Neural progenitor cell (in vitro differentiated cells): ENCODE data around the gene MYO18B. TPM values are rescaled to one million over a fixed set of nuclear protein-coding genes. Genes with fewer than 3 reads are reported as not detected.

ENCODE experiments used
- DNase-seq: peaks from one replicate; pipeline ENCODE4 v3.0.0-alpha.2; 2016; ENCODE audit warnings: low spot score
- H2AFZ ChIP-seq: fragments of 200-600 bp; sonication (generic); replicated peaks from 2 replicates; pipeline ENCODE4 v1.6.1; 2016; ENCODE audit warnings: antibody characterized with exemption
- H3F3A ChIP-seq: fragments of 200-600 bp; sonication (generic); 2 replicates; pipeline ENCODE4 v1.6.1; 2016; ENCODE audit warnings: antibody characterized with exemption, low read depth
- H3K27ac ChIP-seq: fragments of 200-600 bp; sonication (generic); 2 replicates; pipeline ENCODE4 v1.5.1; 2016; ENCODE audit warnings: mild to moderate bottlenecking
- H3K27me3 ChIP-seq: fragments of 200-600 bp; sonication (generic); 2 replicates; pipeline ENCODE4 v1.6.1; 2016; ENCODE audit warnings: mild to moderate bottlenecking, moderate library complexity
- H3K36me3 ChIP-seq: fragments of 200-600 bp; sonication (generic); 2 replicates; pipeline ENCODE4 v1.5.1; 2016
- H3K4me1 ChIP-seq: fragments of 200-600 bp; sonication (generic); 2 replicates; pipeline ENCODE4 v1.6.1; 2016; ENCODE audit warnings: mixed run types
- H3K4me2 ChIP-seq: fragments of 200-600 bp; sonication (generic); 2 replicates; pipeline ENCODE4 v1.6.1; 2016
- H3K4me3 ChIP-seq: fragments of 200-600 bp; sonication (generic); 2 replicates; pipeline ENCODE4 v1.5.1; 2016
- H3K79me2 ChIP-seq: fragments of 200-600 bp; sonication (generic); 2 replicates; pipeline ENCODE4 v1.6.1; 2016; ENCODE audit warnings: low read depth
- H3K9ac ChIP-seq: fragments of 200-600 bp; sonication (generic); 2 replicates; pipeline ENCODE4 v1.6.1; 2016
- H3K9me3 ChIP-seq: fragments of 200-600 bp; sonication (generic); 2 replicates; pipeline ENCODE4 v1.5.1; 2016; ENCODE audit warnings: low read depth
- H4K20me1 ChIP-seq: fragments of 200-600 bp; sonication (generic); 2 replicates; pipeline ENCODE4 v1.6.1; 2016; ENCODE audit warnings: low read depth
- H3K27ac Mint-ChIP-seq: 3 replicates; pipeline ENCODE4 v1.8.0; 2021; ENCODE audit warnings: mixed read lengths
- H3K27me3 Mint-ChIP-seq: 2 replicates; pipeline ENCODE4 v1.8.0; 2022; ENCODE audit warnings: low read depth, mild to moderate bottlenecking, inconsistent platforms, moderate library complexity, mixed read lengths; ENCODE audit not compliant: insufficient read depth
- H3K36me3 Mint-ChIP-seq: 3 replicates; pipeline ENCODE4 v1.8.0; 2021; ENCODE audit warnings: mixed read lengths
- H3K4me1 Mint-ChIP-seq: 3 replicates; pipeline ENCODE4 v1.8.0; 2021; ENCODE audit warnings: mixed read lengths
- H3K4me3 Mint-ChIP-seq: 3 replicates; pipeline ENCODE4 v1.8.0; 2021; ENCODE audit warnings: mild to moderate bottlenecking, moderate library complexity, mixed read lengths
- H3K9me3 Mint-ChIP-seq: 3 replicates; pipeline ENCODE4 v1.8.0; 2020; ENCODE audit warnings: mixed read lengths
- CTCF ChIP-seq: fragments of 200-600 bp; sonication (generic); IDR thresholded peaks from 2 replicates; pipeline ENCODE4 v1.5.1; 2017; ENCODE audit warnings: antibody characterized with exemption, mild to moderate bottlenecking
- EZH2 ChIP-seq: fragments of 200-600 bp; sonication (generic); IDR thresholded peaks from 2 replicates; pipeline ENCODE4 v1.6.1; 2017; ENCODE audit warnings: antibody characterized with exemption, mild to moderate bottlenecking, moderate library complexity
- EZH2phosphoT487 ChIP-seq: fragments of 200-600 bp; sonication (generic); IDR thresholded peaks from 2 replicates; pipeline ENCODE4 v1.6.1; 2017; ENCODE audit warnings: antibody characterized with exemption
- total RNA-seq: library from RNA; depleted of rRNA; stranded (reverse); fragments of >200 nt; gene quantifications from 2 replicates; pipeline ENCODE4 v1.2.3, GENCODE V29; 2015; ENCODE audit warnings: low replicate concordance

Gene MYO18B
- total RNA-seq, 1 donor from 2014 or later: not detected

DNA sequence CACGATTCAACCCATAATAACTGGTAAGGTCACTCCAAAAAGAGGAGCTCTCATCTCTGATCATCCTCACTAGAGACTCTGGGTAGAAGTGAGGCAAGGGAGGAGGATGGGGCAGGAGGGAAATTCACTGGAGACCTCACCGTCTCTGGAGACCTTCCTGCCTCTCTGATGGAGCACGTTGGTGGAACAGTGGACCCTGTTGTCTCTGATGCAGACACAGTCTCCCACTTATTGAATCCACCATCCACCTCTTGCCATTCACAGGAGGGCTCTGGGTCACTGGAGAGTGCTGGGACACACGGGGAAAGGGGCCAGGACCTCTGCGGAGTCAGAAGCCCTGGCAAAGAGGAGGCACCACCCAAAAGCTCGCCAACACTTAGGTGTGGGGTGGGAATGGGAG, 289.7 kb downstream of the MYO18B start:
- H3K27ac ChIP-seq: no peak overlapping the region
- Mint-ChIP-seq H3K9me3 (peaks cover 17% of the 10 kb centered on the region), H3K27ac (no peak overlapping the region), H3K36me3 (no peaks in the 10 kb centered on the region), H3K4me1 (no peaks in the 10 kb centered on the region), H3K27me3 (peaks cover 6% of the 10 kb centered on the region), H3K4me3 (no peak overlapping the region)
- H3K9me3 ChIP-seq: no peaks in the 10 kb centered on the region
- H3K4me2 ChIP-seq: no peak overlapping the region
- no peak overlapping the region for H2AFZ ChIP-seq
- H3K9ac ChIP-seq: no peak overlapping the region
- H3K79me2 ChIP-seq: no peaks in the 10 kb centered on the region
- no peak overlapping the region for H3K4me3 ChIP-seq
- no peaks in the 10 kb centered on the region for H3K4me1 ChIP-seq
- no peaks in the 10 kb centered on the region for H3K27me3 ChIP-seq
- H3F3A ChIP-seq: no peaks in the 10 kb centered on the region
- TF ChIP-seq EZH2phosphoT487 (no peak), CTCF (no peak), EZH2 (no peak)
- no peak for DNase-seq
- H3K36me3 ChIP-seq: no peaks in the 10 kb centered on the region
- no peaks in the 10 kb centered on the region for H4K20me1 ChIP-seq

GRCh38 chr22:26033071-26033470, 291.1 kb downstream of the MYO18B start:
- H3F3A ChIP-seq: no peaks in the 10 kb centered on the region
- TF ChIP-seq EZH2phosphoT487: no peak
- TF ChIP-seq CTCF: no peak
- TF ChIP-seq EZH2: no peak
- DNase-seq: no peak
- Mint-ChIP-seq H3K4me3 (no peak overlapping the region), H3K9me3 (peaks cover 18% of the 10 kb centered on the region), H3K27me3 (peaks cover 7% of the 10 kb centered on the region), H3K27ac (no peak overlapping the region), H3K36me3 (no peaks in the 10 kb centered on the region), H3K4me1 (no peaks in the 10 kb centered on the region)
- no peak overlapping the region for H3K27ac ChIP-seq
- no peak overlapping the region for H3K4me3 ChIP-seq
- no peak overlapping the region for H3K9ac ChIP-seq
- H3K4me2 ChIP-seq: no peak overlapping the region
- H3K4me1 ChIP-seq: no peaks in the 10 kb centered on the region
- H3K79me2 ChIP-seq: no peaks in the 10 kb centered on the region
- no peak overlapping the region for H2AFZ ChIP-seq
- no peaks in the 10 kb centered on the region for H3K9me3 ChIP-seq
- H3K36me3 ChIP-seq: no peaks in the 10 kb centered on the region
- no peaks in the 10 kb centered on the region for H3K27me3 ChIP-seq
- H4K20me1 ChIP-seq: no peaks in the 10 kb centered on the region

GRCh38 chr22:26033586-26033985, 291.6 kb downstream of the MYO18B start:
- H3K9me3 ChIP-seq: no peaks in the 10 kb centered on the region
- H3K4me2 ChIP-seq: no peak overlapping the region
- H3K9ac ChIP-seq: no peak overlapping the region
- no peaks in the 10 kb centered on the region for H3K79me2 ChIP-seq
- Mint-ChIP-seq H3K27ac (no peak overlapping the region), H3K4me1 (peaks cover 4% of the 10 kb centered on the region), H3K4me3 (no peak overlapping the region), H3K9me3 (peaks cover 18% of the 10 kb centered on the region), H3K36me3 (no peaks in the 10 kb centered on the region), H3K27me3 (peaks cover 7% of the 10 kb centered on the region)
- H3K36me3 ChIP-seq: no peaks in the 10 kb centered on the region
- DNase-seq: no peak
- TF ChIP-seq CTCF (no peak), EZH2phosphoT487 (no peak), EZH2 (no peak)
- H3K4me3 ChIP-seq: no peak overlapping the region
- H4K20me1 ChIP-seq: no peaks in the 10 kb centered on the region
- H3K4me1 ChIP-seq: no peaks in the 10 kb centered on the region
- H3K27me3 ChIP-seq: no peaks in the 10 kb centered on the region
- no peaks in the 10 kb centered on the region for H3F3A ChIP-seq
- no peak overlapping the region for H2AFZ ChIP-seq
- no peak overlapping the region for H3K27ac ChIP-seq

GRCh38 chr22:26035523-26035922, 293.5 kb downstream of the MYO18B start:
- Histone ChIP-seq H3K27ac (no peak overlapping the region), H3K4me3 (no peak overlapping the region), H3F3A (no peaks in the 10 kb centered on the region), H3K9me3 (no peaks in the 10 kb centered on the region), H3K4me1 (no peaks in the 10 kb centered on the region), H2AFZ (no peak overlapping the region), H4K20me1 (no peaks in the 10 kb centered on the region), H3K79me2 (no peaks in the 10 kb centered on the region), H3K36me3 (no peaks in the 10 kb centered on the region), H3K9ac (no peak overlapping the region), H3K27me3 (no peaks in the 10 kb centered on the region), H3K4me2 (no peak overlapping the region)
- Mint-ChIP-seq H3K4me1 (peaks cover 6% of the 10 kb centered on the region), H3K36me3 (no peaks in the 10 kb centered on the region), H3K27ac (no peak overlapping the region), H3K9me3 (peaks cover 18% of the 10 kb centered on the region), H3K27me3 (peaks cover 2% of the 10 kb centered on the region), H3K4me3 (no peak overlapping the region)
- TF ChIP-seq EZH2phosphoT487 (no peak), CTCF (no peak), EZH2 (no peak)
- DNase-seq: no peak
